ENCODE measurements around the gene KCTD1.

- TF ChIP-seq CTCF (IDR thresholded peaks at IDR 0.05; ENCODE audit: low read length) (no peak), EZH2 (optimal IDR thresholded peaks at IDR 0.05; ENCODE audit: low read depth, low read length) (no peak)
These were observed 20.7 kb upstream of the KCTD1 start for GRCh38 chr18:26568926-26569665.

Data from MM.1S (cell line).